Caco-2 (cell line): Measurements from ENCODE around the gene CCL2. TPM values are rescaled to one million over a fixed set of nuclear protein-coding genes. Genes with fewer than 3 reads are reported as not detected.

Source experiments
- Bru-seq: library from RNA; stranded (reverse); fragments of 400-500 nt; gene quantifications from one replicate; lab custom pipeline; 2021; lab: Mats Ljungman, UMichigan
- BruChase-seq, 2 experiments: library from RNA; stranded (reverse); fragments of 400-500 nt; gene quantifications; one replicate each; lab custom pipeline; 2021; lab: Mats Ljungman, UMichigan
- BruUV-seq: library from RNA; stranded (reverse); fragments of 400-500 nt; replicated peaks from 2 replicates; lab custom pipeline; 2021; lab: Mats Ljungman, UMichigan
- CTCF ChIA-PET: fragments of 300-600 bp; sonication (Branson Sonifier 250); formaldehyde crosslinking; loops from one replicate; lab custom pipeline; 2022; ENCODE audit warnings: antibody characterized with exemption; lab: Charles Lee
- POLR2A ChIA-PET: fragments of 300-600 bp; sonication (Branson Sonifier 250); formaldehyde crosslinking; loops from one replicate; lab custom pipeline; 2022; ENCODE audit warnings: antibody characterized with exemption; lab: Charles Lee
- DNase-seq, 2 experiments: peaks; one replicate each; pipeline versions ENCODE4 v3.0.0 to v3.0.0-alpha.2; 2020 to 2022
- H3K27me3 ChIP-seq: replicated peaks from 2 replicates; pipeline ENCODE4 v1.6.0; 2011; ENCODE audit warnings: low read length; ENCODE audit not compliant: control insufficient read depth, insufficient read depth
- H3K36me3 ChIP-seq: 2 replicates; pipeline ENCODE4 v1.5.1; 2011; ENCODE audit warnings: low read length; ENCODE audit not compliant: control insufficient read depth, insufficient read depth
- H3K4me1 ChIP-seq: fragments of 250-450 bp; sonication (Bioruptor Pico); 2 replicates; pipeline ENCODE4 v1.5.1; 2020; ENCODE audit warnings: mild to moderate bottlenecking
- H3K4me3 ChIP-seq: 2 replicates; pipeline ENCODE4 v1.5.1; 2011; ENCODE audit warnings: low read depth, mild to moderate bottlenecking, control low read depth, low read length
- H3K9me3 ChIP-seq: fragments of 250-450 bp; sonication (Bioruptor Pico); 2 replicates; pipeline ENCODE4 v1.5.1; 2020; ENCODE audit warnings: mild to moderate bottlenecking, moderate library complexity
- H3K27ac Mint-ChIP-seq: one replicate; pipeline ENCODE4 v1.8.0; 2022; ENCODE audit warnings: mixed read lengths; ENCODE audit not compliant: unreplicated experiment
- H3K27me3 Mint-ChIP-seq: one replicate; pipeline ENCODE4 v1.8.0; 2022; ENCODE audit warnings: mixed read lengths; ENCODE audit not compliant: insufficient read depth, unreplicated experiment
- H3K36me3 Mint-ChIP-seq: one replicate; pipeline ENCODE4 v1.8.0; 2022; ENCODE audit warnings: mild to moderate bottlenecking, mixed read lengths; ENCODE audit not compliant: insufficient read depth, unreplicated experiment
- H3K4me1 Mint-ChIP-seq: one replicate; pipeline ENCODE4 v1.8.0; 2022; ENCODE audit warnings: low read depth, mixed read lengths; ENCODE audit not compliant: unreplicated experiment
- H3K4me3 Mint-ChIP-seq: one replicate; pipeline ENCODE4 v1.8.0; 2022; ENCODE audit warnings: mild to moderate bottlenecking, moderate library complexity, mixed read lengths; ENCODE audit not compliant: unreplicated experiment
- H3K9me3 Mint-ChIP-seq: one replicate; pipeline ENCODE4 v1.8.0; 2022; ENCODE audit warnings: mixed read lengths; ENCODE audit not compliant: unreplicated experiment
- intact Hi-C: fragments of 100-400 bp; cut with micrococcal nuclease; formaldehyde crosslinking; loops from one replicate; pipeline ENCODE4 v1.10.0; 2022; ENCODE audit not compliant: unreplicated experiment
- long read RNA-seq: library from polyadenylated mRNA; stranded (forward); transcript quantifications from one replicate; pipeline ENCODE4 v2.0.0, GENCODE V29; 2022
- total RNA-seq: library from RNA; stranded (reverse); gene quantifications from 2 replicates; pipeline ENCODE4 v1.2.3, GENCODE V29; 2022
- TF ChIP-seq, protein P1 (sequence below), 2 experiments: fragments of 200-600 bp in 1 of 2; IDR thresholded peaks; 1 replicate in 1 of 2; 2 replicates in 1 of 2; pipeline versions ENCODE4 v1.5.1 to v1.8.0; 2011 to 2022; ENCODE audit warnings: antibody characterized with exemption in 1 of 2, control low read depth in 1 of 2, inconsistent platforms in 1 of 2, low read depth in 1 of 2, low read length in 1 of 2, mild to moderate bottlenecking in 1 of 2, moderate library complexity in 1 of 2; ENCODE audit not compliant: insufficient read depth in 1 of 2, severe bottlenecking in 1 of 2, unreplicated experiment in 1 of 2

The CCL2 gene
- 0.60 TPM in 1 of 2 replicates, not detected in the other for total RNA-seq
- Bru-seq, nascent RNA, result percentile 32 among the genes with signal in this experiment
- BruChase-seq, experiment 1, labeled RNA remaining after a 2-hour chase, result percentile 47 among the genes with signal in this experiment
- percentile 20 among the genes with signal in this experiment for BruChase-seq, experiment 2, labeled RNA remaining after a 6-hour chase
- long read RNA-seq, partial matches to known transcripts, result 0 of 2 reads
- long read RNA-seq, other reads (novel, unspliced or antisense), result 0 of 2 reads

DNA sequence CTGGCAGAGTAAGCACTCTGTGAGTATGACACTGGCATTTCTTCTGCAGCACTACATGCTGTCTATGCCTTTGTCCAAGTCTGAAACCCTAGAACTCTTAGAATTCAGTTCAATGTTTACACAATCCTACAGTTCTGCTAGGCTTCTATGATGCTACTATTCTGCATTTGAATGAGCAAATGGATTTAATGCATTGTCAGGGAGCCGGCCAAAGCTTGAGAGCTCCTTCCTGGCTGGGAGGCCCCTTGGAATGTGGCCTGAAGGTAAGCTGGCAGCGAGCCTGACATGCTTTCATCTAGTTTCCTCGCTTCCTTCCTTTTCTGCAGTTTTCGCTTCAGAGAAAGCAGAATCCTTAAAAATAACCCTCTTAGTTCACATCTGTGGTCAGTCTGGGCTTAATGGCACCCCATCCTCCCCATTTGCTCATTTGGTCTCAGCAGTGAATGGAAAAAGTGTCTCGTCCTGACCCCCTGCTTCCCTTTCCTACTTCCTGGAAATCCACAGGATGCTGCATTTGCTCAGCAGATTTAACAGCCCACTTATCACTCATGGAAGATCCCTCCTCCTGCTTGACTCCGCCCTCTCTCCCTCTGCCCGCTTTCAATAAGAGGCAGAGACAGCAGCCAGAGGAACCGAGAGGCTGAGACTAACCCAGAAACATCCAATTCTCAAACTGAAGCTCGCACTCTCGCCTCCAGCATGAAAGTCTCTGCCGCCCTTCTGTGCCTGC lies at the start of gene CCL2:
TSS of gene CCL2 (plus strand) at position 635 of the 730 bp plus-strand sequence. CDS start at position 700, 65 bp downstream.
- Histone ChIP-seq H3K27me3 (no peaks in the 10 kb centered on the region; the same call in none of the 2 replicates), H3K4me1 (peaks cover 32% of the 10 kb centered on the region), H3K9me3 (no peaks in the 10 kb centered on the region), H3K4me3 (no peak within 1 kb of the TSS), H3K36me3 (no peaks in the 10 kb centered on the region)
- Mint-ChIP-seq H3K9me3 (no peaks in the 10 kb centered on the region), H3K27me3 (peaks cover 6% of the 10 kb centered on the region), H3K27ac (no peak within 1 kb of the TSS), H3K4me1 (no peaks in the 10 kb centered on the region), H3K4me3 (peak within 1 kb of the TSS; percentile 57), H3K36me3 (no peaks in the 10 kb centered on the region)
- ChIA-PET POLR2A (no interaction called here), CTCF (interaction anchor here (1.6 kb wide), 1 partner anchor 107 kb away, joined by 4 read pairs; no protein-coding TSS in a partner anchor)
- TF ChIP-seq, protein P1, sequence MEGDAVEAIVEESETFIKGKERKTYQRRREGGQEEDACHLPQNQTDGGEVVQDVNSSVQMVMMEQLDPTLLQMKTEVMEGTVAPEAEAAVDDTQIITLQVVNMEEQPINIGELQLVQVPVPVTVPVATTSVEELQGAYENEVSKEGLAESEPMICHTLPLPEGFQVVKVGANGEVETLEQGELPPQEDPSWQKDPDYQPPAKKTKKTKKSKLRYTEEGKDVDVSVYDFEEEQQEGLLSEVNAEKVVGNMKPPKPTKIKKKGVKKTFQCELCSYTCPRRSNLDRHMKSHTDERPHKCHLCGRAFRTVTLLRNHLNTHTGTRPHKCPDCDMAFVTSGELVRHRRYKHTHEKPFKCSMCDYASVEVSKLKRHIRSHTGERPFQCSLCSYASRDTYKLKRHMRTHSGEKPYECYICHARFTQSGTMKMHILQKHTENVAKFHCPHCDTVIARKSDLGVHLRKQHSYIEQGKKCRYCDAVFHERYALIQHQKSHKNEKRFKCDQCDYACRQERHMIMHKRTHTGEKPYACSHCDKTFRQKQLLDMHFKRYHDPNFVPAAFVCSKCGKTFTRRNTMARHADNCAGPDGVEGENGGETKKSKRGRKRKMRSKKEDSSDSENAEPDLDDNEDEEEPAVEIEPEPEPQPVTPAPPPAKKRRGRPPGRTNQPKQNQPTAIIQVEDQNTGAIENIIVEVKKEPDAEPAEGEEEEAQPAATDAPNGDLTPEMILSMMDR (IDR thresholded peaks at IDR 0.05; ENCODE audit: insufficient read depth in 1 of 2, low read depth in 1 of 2, low read length in 1 of 2, severe bottlenecking in 1 of 2, unreplicated experiment in 1 of 2), result no peak
- intact Hi-C loops, result no loop called here
- peak; percentile 19 to 69 for DNase-seq
- BruUV-seq, result no TSS peak

DNA sequence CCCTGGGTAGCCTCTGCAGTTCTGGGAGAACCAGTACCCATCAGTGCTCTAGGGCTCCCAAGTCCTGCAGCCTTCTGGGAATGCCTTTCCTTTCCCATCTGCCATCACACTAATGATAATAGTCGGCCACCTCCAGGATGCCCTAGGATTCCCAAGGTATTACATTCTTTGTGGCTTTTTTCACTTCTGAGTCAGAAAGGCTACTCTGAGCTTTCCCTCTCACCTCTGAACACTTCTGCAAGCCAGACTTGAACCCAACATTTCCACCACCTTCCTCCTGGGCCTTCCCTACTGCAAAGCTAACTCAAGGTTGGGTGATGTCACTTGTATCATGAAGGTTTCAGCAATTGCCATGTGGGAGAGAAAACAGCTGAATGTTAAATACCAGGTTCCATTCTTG lies 49.7 kb upstream of the CCL2 start:
- Mint-ChIP-seq H3K27me3 (peaks cover 11% of the 10 kb centered on the region), H3K4me1 (no peaks in the 10 kb centered on the region), H3K36me3 (no peaks in the 10 kb centered on the region), H3K9me3 (peaks cover 7% of the 10 kb centered on the region), H3K27ac (no peak overlapping the region), H3K4me3 (no peak overlapping the region)
- H3K4me1 ChIP-seq, result no peaks in the 10 kb centered on the region; the same call in 1 of the 2 replicates
- DNase-seq, result no peak
- H3K36me3 ChIP-seq, result no peaks in the 10 kb centered on the region
- intact Hi-C loops, result no loop called here
- H3K4me3 ChIP-seq, result no peak overlapping the region
- ChIA-PET POLR2A (no interaction called here), CTCF (interaction anchor here (0.6 to 8.2 kb wide), 2 partner anchors 156 to 303 kb away, joined by 4 to 118 read pairs; partner anchors contain the start of gene CCL1)
- no peaks in the 10 kb centered on the region for H3K9me3 ChIP-seq
- TF ChIP-seq, protein P1 (IDR thresholded peaks at IDR 0.05; ENCODE audit: insufficient read depth in 1 of 2, low read depth in 1 of 2, low read length in 1 of 2, severe bottlenecking in 1 of 2, unreplicated experiment in 1 of 2), result no peak
- BruUV-seq, result no TSS peak
- H3K27me3 ChIP-seq, result no peaks in the 10 kb centered on the region; the same call in 1 of the 2 replicates

DNA sequence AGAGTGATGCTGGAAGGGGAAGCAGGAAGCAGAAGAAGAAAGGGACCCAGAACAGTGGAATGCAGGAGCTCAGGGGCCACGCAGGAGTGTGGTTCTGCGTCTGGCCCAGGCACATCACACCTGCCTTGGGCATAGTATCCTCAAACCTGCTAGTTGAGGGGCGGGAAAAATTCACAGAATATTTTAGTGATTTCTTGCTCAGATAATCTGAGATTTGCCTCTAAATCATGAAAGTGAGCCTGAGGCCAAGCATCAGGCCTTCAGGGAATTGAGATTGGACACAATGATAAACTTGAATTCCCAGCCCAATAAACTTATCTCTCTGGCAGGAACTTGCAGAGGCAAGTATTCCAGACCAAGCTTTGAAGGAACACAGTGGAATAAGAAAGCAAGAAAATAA lies 48.5 kb upstream of the CCL2 start:
- H3K36me3 ChIP-seq, result no peaks in the 10 kb centered on the region
- H3K27ac Mint-ChIP-seq, result no peak overlapping the region
- no TSS peak for BruUV-seq
- TF ChIP-seq, protein P1 (IDR thresholded peaks at IDR 0.05; ENCODE audit: insufficient read depth in 1 of 2, low read depth in 1 of 2, low read length in 1 of 2, severe bottlenecking in 1 of 2, unreplicated experiment in 1 of 2), result no peak
- no peaks in the 10 kb centered on the region; the same call in 1 of the 2 replicates for H3K4me1 ChIP-seq
- ChIA-PET POLR2A (no interaction called here), CTCF (interaction anchor here (8.2 kb wide), 1 partner anchor 155 kb away, joined by 118 read pairs; the partner anchor contains the start of gene CCL1)
- H3K36me3 Mint-ChIP-seq, result no peaks in the 10 kb centered on the region
- no peak overlapping the region for H3K4me3 Mint-ChIP-seq
- no peaks in the 10 kb centered on the region; the same call in 1 of the 2 replicates for H3K27me3 ChIP-seq
- H3K4me1 Mint-ChIP-seq, result no peaks in the 10 kb centered on the region
- H3K9me3 Mint-ChIP-seq, result peaks cover 7% of the 10 kb centered on the region
- no peak overlapping the region for H3K4me3 ChIP-seq
- H3K27me3 Mint-ChIP-seq, result peaks cover 11% of the 10 kb centered on the region
- H3K9me3 ChIP-seq, result no peaks in the 10 kb centered on the region
- DNase-seq, result peak in 1 of 2 experiments; percentile 37
- intact Hi-C loops, result no loop called here
